Breast epithelium (tissue), 4 donors: Measurements from ENCODE around the gene RAB14. TPM values are rescaled to one million over a fixed set of nuclear protein-coding genes. Genes with fewer than 3 reads are reported as not detected.

Experiments
- DNase-seq, 2 donors: peaks; one replicate each; pipeline ENCODE4 v3.0.0-alpha.2; 2019; ENCODE audit warnings: low spot score in 2 of 2
- H3K27ac ChIP-seq, 2 donors: fragments of 200-600 bp; sonication (generic) in 1 of 2; one replicate each; pipeline ENCODE4 v1.5.1; 2016 to 2019; ENCODE audit warnings: mild to moderate bottlenecking in 1 of 2
- H3K27me3 ChIP-seq, 2 donors: fragments of 200-600 bp; sonication (generic) in 1 of 2; one replicate each; pipeline versions ENCODE4 v1.5.1 to v1.6.0; 2017 to 2019; ENCODE audit warnings: control low read depth in 1 of 2, mild to moderate bottlenecking in 1 of 2
- H3K36me3 ChIP-seq: fragments of 200-600 bp; one replicate; pipeline ENCODE4 v1.5.1; 2019
- H3K4me1 ChIP-seq, 2 donors: fragments of 200-600 bp; sonication (generic); one replicate each; pipeline ENCODE4 v1.5.1; 2016 to 2019; ENCODE audit warnings: control low read depth in 1 of 2
- H3K4me3 ChIP-seq, 3 donors: fragments of 200-600 bp; sonication (generic); 1 replicate in 2 of 3; 2 replicates in 1 of 3; pipeline ENCODE4 v1.5.1; 2016 to 2019; ENCODE audit warnings: mild to moderate bottlenecking in 3 of 3, moderate library complexity in 2 of 3
- H3K9me3 ChIP-seq, 2 donors: fragments of 200-600 bp; sonication (generic) in 1 of 2; one replicate each; pipeline ENCODE4 v1.5.1; 2016 to 2019; ENCODE audit warnings: control low read depth in 1 of 2
- POLR2A ChIP-seq: fragments of 450-650 bp; IDR thresholded peaks from one replicate; pipeline ENCODE4 v1.6.1; 2016; ENCODE audit warnings: antibody characterized with exemption, mild to moderate bottlenecking, moderate library complexity
- POLR2AphosphoS5 ChIP-seq, 3 donors: sonication (generic); formaldehyde crosslinking; IDR thresholded peaks; one replicate each; pipeline ENCODE4 v1.6.1; 2017; ENCODE audit warnings: antibody characterized with exemption in 3 of 3
- intact Hi-C: fragments of 100-400 bp; cut with DNase I; formaldehyde crosslinking; loops from one replicate; pipeline ENCODE4 v1.15.1; 2023; ENCODE audit warnings: low total_unique reads
- total RNA-seq, 3 donors: library from RNA; depleted of rRNA; stranded (reverse); fragments of >200 nt; gene quantifications; one replicate each; pipeline ENCODE4 v1.1.0, GENCODE V29; 2016
- TF ChIP-seq, protein P1 (sequence below), 3 donors: fragments of 450-650 bp; IDR thresholded peaks; one replicate each; pipeline ENCODE4 v1.5.1; 2016 to 2017; ENCODE audit warnings: antibody characterized with exemption in 3 of 3, mild to moderate bottlenecking in 3 of 3, moderate library complexity in 3 of 3

The RAB14 gene
- total RNA-seq, 3 donors from 2014 or later, result 36.5 to 53.1 (median 41.3) TPM

DNA sequence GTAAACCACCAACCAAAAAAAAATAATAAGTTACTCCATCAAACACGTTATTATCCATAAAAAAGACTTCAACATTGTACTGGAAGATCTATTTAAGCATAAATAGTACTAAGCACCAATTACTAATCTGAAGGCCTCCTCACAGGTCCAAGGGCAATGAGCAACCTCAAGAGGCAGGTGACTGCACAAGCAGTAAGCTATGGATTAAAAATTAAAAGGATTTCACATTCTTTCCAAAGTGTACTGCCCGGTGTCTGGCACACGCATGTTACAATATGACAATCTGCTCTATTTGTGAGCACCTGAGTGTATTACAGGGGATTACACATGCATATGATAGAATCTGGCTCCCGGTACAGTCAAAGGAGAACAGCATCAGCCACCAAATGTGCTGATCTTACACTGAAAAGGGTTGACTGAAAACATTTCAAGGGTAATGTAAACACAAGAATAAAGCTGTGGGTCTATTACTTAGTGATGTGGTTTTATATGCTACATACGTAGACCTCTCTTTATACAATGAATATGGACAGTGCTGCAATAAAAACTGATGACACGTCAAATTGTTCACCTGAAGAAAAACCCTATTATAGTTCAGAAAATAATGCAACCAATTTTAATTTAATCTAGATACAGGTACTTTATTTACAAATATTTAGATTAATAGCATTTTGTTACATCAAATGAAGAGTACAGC lies 22.8 kb downstream of the RAB14 start:
- intact Hi-C loops, result no loop called here
- H3K36me3 ChIP-seq, result no peaks in the 10 kb centered on the region
- DNase-seq, result no peak
- H3K27me3 ChIP-seq, result no peaks in the 10 kb centered on the region
- H3K27ac ChIP-seq, result no peak overlapping the region
- no peak overlapping the region for H3K4me3 ChIP-seq
- no peaks in the 10 kb centered on the region for H3K9me3 ChIP-seq
- H3K4me1 ChIP-seq, result peaks cover 0 to 7% of the 10 kb centered on the region in 2 donors
- TF ChIP-seq, protein P1, sequence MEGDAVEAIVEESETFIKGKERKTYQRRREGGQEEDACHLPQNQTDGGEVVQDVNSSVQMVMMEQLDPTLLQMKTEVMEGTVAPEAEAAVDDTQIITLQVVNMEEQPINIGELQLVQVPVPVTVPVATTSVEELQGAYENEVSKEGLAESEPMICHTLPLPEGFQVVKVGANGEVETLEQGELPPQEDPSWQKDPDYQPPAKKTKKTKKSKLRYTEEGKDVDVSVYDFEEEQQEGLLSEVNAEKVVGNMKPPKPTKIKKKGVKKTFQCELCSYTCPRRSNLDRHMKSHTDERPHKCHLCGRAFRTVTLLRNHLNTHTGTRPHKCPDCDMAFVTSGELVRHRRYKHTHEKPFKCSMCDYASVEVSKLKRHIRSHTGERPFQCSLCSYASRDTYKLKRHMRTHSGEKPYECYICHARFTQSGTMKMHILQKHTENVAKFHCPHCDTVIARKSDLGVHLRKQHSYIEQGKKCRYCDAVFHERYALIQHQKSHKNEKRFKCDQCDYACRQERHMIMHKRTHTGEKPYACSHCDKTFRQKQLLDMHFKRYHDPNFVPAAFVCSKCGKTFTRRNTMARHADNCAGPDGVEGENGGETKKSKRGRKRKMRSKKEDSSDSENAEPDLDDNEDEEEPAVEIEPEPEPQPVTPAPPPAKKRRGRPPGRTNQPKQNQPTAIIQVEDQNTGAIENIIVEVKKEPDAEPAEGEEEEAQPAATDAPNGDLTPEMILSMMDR (IDR thresholded peaks at IDR 0.05), result no peak
- no peak for TF ChIP-seq POLR2AphosphoS5 (IDR thresholded peaks at IDR 0.05)
- TF ChIP-seq POLR2A, result no peak

DNA sequence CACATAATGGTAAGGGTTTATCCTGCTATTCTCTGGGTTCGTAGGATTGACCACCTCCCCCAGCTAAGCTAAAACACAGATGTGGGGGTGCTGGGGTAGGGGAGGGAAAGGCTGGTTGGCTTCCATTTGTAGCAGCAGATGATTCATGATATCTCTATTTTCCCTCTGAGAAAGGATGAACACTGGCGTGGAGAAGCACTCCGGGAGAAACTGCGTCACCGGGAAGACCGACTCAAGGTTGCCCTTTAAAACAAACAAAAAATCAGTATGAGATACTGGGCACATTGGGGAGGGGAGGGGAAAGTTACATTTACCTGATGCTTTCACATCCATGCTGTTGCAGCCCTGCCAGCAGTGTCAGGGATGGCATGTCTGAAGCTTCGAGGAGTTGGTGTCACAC lies 28.2 kb downstream of the RAB14 start:
- TF ChIP-seq, protein P1 (IDR thresholded peaks at IDR 0.05), result no peak
- no peak for DNase-seq
- H3K27me3 ChIP-seq, result no peaks in the 10 kb centered on the region
- H3K9me3 ChIP-seq, result no peaks in the 10 kb centered on the region
- H3K4me3 ChIP-seq, result no peak overlapping the region
- H3K36me3 ChIP-seq, result no peaks in the 10 kb centered on the region
- intact Hi-C loops, result no loop called here
- no peaks in the 10 kb centered on the region for H3K4me1 ChIP-seq
- H3K27ac ChIP-seq, result no peak overlapping the region

DNA sequence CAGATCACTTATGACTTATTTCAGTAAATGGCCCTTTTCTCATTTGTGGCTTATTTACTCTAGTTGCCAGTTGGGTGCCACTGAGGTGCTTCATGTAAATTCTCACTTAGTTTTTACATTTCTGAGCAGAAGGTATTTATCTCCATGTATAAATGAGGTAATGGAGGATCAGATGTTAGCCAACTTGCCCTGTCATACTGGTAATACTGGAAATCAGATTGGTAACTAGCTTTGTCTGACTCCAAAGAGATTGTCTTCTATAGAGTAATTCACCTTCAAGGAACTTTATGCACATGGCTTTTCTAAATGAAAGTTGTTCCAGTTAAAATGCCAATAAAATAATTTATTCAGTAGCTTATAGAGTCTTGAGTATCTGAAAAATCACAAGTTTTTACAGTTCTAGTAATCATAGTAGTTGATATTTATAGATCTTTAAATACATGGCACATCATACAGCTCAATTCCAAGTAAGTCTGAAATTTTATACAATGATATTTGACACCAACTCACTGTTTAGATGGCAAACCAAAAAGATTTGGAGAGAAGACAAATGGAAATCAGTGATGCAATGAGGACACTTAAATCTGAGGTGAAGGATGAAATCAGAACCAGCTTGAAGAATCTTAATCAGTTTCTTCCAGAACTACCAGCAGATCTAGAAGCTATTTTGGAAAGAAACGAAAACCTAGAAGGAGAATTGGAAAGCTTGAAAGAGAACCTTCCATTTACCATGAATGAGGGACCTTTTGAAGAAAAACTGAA lies 28.8 kb downstream of the RAB14 start:
- no peak overlapping the region for H3K27ac ChIP-seq
- intact Hi-C loops, result no loop called here

DNA sequence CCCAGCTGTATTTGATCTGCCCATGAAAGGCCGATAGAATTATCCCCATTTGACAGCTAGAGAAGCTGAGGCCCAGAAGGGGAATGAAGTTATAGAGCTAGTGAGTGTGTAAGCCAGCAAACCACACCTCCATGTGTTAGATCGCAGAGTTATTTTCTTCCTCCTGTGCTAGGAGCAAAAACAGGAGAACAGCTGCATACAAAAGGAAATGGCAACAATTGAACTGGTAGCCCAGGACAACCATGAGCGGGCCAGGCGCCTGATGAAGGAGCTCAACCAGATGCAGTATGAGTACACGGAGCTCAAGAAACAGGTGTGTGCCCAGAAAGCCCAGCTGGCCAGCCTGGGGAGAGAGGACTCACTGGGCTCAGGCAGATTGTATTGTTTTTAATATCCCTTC lies 30.4 kb downstream of the RAB14 start:
- no peak for DNase-seq
- Histone ChIP-seq H3K4me3 (no peak overlapping the region), H3K36me3 (no peaks in the 10 kb centered on the region)

More for the DNA sequence above, 28.8 kb downstream of the RAB14 start:
- Histone ChIP-seq H3K4me3 (no peak overlapping the region), H3K4me1 (no peaks in the 10 kb centered on the region), H3K36me3 (no peaks in the 10 kb centered on the region), H3K27me3 (no peaks in the 10 kb centered on the region), H3K9me3 (no peaks in the 10 kb centered on the region)
- DNase-seq, result no peak
- TF ChIP-seq POLR2AphosphoS5 (IDR thresholded peaks at IDR 0.05), result no peak
- no peak for TF ChIP-seq POLR2A
- TF ChIP-seq, protein P1 (IDR thresholded peaks at IDR 0.05), result no peak

More for the DNA sequence above, 30.4 kb downstream of the RAB14 start:
- H3K9me3 ChIP-seq, result no peaks in the 10 kb centered on the region
- TF ChIP-seq, protein P1 (IDR thresholded peaks at IDR 0.05), result no peak
- TF ChIP-seq POLR2AphosphoS5 (IDR thresholded peaks at IDR 0.05) (no peak), POLR2A (no peak)
- no peaks in the 10 kb centered on the region for H3K27me3 ChIP-seq
- no peak overlapping the region for H3K27ac ChIP-seq
- H3K4me1 ChIP-seq, result no peaks in the 10 kb centered on the region
- intact Hi-C loops, result no loop called here
